NCI-H2029 (cell line): ENCODE results near the gene THOC5.
A peak's percentile ranks its signal among the peaks of the same experiment; 100 is the strongest.
"Not testable (repeated sequence)": the region's sequence is repeated elsewhere in the genome, so short reads cannot be mapped to it uniquely, and the experiment has no call there.

Source experiments
- DNase-seq: peaks from one replicate; lab custom pipeline; 2025; lab: John Stamatoyannopoulos, UW

Gene THOC5

DNA sequence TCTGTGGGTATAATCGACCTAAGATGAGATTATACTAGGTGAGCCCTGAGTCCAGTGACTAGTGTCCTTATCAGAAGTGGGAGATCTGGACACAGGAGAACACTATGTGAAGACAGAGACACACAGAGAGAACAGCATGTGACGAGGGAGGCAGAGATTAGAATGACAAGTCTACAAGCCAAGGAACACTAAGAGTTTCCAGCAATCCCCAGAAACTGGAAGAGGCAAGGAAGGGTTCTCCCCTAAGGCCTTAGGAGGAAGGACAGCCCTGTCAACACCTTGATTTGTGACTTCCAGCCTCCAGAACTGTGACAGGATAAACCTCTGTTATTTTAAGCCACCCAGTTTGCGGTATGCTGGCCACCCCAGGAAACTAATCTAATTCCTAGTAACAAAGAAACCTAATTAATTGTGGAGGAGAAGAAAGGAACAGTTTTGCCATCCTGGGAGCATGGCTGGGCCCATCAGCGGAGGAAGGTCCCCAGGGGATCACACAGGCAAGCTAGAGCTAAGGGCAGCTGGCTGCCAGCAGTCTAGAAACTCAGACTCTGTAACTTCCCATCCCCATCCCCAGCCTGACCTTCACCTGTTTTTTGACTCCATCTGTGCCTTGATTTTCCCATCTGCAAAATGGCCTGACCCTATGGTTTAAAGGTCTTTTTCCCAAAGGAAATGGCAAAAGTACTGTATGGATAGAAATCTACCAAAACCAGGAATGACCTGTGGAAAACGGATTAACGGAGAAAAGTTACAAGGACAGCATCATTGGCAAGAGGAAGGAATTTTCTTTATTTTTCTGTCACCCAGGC lies 10.3 kb upstream of the THOC5 start:
- no peak for DNase-seq

DNA sequence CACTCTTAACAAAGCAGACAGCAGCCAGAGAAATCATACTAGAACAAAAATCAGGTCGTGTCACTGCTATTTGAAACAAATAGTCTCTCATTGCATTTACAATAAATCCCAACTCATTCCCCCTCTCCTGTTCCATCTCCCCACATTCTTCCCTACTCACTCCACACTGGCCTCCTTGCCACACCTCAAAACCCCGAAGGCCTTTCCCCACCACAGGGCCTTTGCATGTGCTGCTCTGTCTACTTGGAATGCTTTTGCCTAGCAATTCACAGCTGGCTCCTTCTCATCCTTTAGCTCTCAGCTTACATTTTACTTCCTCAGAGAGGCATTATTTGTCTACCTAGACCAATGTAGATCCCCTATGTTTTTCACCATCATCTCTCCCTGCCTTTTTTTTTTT lies 6.3 kb upstream of the THOC5 start:
- DNase-seq, result no peak

DNA sequence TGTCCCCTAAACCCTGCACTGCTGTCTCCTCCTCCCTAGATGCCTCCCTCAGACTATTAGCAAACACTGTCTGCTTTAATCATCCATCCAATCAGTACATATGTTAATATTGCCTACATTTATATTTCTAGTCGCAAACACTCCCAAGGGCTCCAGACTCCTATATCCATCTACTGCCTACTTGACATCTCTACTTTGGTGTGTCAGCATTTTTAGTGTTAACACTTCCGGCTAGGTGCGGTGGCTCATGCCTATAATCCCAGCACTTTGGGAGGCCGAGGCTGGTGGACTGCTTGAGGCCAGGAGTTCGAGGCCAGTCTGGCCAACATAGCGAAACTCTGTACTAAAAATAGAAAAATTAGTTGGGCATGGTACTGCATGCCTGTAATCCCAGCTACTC lies 5.5 kb upstream of the THOC5 start:
- no peak for DNase-seq

DNA sequence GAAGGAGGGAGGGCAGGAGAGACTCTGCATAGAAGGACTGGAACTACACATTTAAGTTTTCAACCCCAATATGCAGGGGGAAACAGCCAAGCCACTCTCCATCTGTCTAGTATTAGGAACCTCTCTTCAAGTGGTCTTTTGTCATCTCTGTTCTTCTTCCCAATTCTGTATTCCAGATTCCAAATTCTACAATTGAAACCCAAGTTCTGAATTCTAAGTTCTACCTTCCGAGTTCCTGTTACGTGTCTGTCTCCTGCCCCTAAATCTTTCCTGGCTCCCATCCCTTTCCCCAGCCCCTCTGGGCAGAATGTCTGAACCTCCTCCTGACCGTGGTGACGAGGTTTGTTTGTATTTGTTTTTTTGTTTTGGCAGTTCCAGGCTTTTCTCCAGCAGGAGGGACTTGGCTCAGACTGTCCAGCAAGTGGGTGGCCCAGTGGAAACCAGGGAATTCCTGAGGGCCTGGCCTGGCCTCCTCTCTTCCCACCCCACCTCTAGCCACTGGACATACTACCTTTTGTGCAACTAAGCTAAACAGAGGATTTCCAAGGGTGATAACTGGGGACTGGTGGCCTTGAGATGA lies 1.6 kb upstream of the THOC5 start:
- DNase-seq, result no peak

DNA sequence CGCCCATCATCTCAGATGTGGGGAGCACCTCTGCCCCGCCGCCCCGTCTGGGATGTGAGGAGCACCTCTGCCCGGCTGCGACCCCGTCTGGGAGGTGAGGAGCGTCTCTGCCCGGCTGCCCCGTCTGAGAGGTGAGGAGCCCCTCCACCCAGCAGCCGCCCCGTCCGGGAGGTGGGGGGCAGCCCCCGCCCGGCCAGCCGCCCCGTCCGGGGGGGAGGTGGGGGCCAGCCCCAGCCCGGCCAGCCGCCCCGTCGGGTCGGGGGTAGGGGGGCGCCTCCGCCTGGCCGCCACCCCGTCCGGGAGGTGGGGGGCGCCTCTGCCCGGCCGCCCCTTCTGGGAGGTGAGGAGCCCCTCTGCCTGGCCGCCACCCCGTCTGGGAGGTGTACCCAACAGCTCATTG lies 1.2 kb downstream of the THOC5 start:
- not testable (repeated sequence) for DNase-seq

DNA sequence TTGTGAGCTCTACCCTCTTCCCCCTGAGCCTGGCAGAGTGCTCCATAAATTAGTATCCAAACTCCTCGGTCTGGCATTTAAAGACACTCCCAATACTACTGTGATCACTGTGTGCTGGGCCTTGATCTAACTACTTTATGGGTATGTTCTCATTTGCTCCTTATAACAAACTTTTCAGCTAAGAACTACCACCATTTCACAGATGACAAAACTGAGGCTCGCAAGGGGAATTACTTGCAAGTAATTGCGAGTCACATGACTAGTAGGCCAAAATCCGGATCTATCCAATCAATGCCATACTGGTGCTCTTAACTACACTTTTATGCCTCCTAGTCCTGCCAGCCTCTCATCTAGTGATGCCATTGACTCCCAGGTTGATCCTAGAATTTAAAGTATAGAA lies 3.6 kb downstream of the THOC5 start:
- DNase-seq, result no peak

DNA sequence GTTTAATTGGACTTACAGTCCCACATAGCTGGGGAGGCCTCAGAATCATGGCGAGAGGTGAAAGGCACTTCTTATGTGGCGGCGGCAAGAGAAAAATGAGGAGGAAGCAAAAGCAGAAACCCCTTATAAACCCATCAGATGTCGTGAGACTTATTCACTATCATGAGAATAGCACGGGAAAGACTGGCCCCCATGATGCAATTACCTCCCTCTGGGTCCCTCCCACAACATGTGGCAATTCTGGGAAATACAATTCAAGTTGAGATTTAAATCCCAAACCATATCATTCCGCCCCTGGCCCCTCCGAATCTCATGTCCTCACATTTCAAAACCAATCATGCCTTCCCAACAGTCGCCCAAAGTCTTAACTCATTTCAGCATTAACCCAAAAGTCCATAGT lies 8.5 kb downstream of the THOC5 start:
- not testable (repeated sequence) for DNase-seq

DNA sequence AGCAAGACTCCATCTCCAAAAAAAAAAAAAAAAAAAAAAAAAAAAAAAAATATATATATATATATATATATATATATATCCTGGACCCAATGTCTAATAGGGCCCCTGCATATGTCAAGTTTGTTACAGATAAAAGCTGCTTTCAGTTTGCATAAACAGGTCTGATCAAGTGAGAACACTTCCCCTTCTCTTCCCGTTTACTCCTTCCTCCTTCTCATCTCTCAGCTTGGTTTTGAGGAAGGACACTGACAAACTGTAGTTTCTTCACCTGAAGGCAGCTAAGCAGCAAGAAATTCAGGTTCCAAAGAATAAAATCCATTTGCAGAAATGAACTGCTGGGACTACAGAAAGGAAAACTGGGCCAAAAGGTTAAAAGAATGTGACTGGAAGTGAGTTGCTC lies 11.7 kb downstream of the THOC5 start:
- DNase-seq, result no peak

DNA sequence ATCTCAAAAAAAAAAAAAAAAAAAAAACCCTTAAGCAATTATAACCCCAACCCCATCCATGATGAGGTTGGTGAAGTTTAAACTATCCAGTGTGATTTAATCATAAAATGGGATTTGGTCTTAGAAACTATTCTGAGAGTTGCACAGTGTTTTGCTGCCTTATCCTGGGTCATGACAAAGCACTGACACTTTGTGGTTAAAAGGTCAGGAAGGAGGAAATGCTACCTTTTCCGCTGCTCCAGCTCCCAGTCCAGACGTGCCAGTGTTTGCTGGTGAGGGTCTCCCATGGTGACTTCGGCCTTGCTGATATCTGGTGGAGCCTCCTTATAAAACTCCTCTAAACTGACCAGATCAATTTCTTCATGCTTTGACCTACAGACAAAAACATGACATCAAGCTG lies 14.5 kb downstream of the THOC5 start:
- no peak for DNase-seq

DNA sequence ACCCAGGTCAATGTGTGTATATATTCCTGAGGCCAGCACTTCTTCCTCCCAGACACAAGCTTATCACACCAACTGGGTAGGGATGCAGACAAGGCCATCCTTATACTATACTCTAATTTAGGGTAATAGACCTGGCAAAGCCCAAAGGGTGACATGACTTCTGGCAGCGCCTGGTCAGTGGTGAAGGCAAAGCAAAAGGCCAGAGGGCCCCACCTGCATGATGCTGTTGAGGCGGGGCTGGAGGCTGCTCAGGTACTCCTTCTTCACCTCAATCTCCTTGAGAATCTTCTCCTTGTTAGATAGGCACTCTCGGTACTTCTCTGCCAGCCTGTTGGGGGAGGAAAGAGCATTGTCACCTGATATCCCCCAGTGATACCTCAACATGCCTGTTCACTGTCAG lies 17.1 kb downstream of the THOC5 start:
- DNase-seq, result no peak

DNA sequence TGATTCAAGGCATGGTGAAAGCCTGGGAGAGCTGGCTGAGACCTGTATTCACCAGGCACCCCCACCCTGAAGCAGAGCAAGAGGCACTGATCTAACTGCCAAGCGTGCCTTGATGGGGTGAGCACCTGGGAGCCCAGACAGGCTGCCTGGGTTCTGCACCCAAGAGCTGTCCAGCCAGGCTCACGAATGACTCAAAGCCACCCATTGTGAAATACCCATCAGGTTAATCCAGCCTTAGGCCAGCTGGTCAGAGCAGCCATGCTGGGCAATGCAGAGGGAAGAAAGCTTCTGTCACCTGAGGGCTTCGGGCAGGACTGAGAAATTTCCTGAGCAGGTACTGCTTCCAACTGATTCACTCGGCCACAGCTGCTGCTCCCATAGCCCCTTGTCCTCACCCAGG lies 22.1 kb downstream of the THOC5 start:
- no peak for DNase-seq

DNA sequence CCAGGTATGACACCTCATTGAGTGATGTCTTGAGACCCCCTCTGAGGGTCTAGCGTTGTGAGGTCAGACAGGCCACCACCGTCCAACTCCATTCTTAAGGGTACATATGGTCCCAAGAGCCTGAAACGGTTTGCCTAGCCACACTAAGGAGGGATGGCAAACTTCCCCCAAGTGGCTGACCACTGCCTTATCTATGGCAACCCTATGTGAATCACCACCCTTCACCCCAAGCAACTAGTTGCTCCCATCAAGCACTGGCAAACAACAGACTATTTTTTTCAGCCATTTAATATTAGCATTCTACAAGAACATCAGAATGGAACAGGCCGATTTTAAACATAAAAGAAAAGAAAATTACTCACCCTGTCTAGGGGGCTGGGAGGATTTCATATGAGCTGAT lies 22.8 kb downstream of the THOC5 start:
- DNase-seq, result no peak

DNA sequence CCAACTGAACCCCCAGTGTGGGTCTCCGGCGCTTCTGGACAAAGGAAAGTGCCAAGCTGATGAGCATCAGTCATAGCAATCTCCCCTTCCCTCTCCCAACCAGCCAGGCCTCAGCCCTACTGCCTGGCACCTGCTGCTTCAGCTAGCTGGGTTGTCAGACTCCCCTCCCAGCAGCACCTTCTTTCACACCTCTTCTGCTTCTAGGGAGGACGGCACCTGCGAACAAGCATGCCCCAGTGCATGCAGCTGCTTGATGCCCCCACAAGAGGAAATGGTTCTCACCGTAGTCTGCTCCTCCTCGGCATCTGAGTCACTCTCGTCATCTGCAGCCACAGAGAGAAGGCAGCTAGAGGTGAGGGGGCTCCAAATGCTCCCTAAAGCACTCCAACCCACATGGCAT lies 25.4 kb downstream of the THOC5 start:
- no peak for DNase-seq

DNA sequence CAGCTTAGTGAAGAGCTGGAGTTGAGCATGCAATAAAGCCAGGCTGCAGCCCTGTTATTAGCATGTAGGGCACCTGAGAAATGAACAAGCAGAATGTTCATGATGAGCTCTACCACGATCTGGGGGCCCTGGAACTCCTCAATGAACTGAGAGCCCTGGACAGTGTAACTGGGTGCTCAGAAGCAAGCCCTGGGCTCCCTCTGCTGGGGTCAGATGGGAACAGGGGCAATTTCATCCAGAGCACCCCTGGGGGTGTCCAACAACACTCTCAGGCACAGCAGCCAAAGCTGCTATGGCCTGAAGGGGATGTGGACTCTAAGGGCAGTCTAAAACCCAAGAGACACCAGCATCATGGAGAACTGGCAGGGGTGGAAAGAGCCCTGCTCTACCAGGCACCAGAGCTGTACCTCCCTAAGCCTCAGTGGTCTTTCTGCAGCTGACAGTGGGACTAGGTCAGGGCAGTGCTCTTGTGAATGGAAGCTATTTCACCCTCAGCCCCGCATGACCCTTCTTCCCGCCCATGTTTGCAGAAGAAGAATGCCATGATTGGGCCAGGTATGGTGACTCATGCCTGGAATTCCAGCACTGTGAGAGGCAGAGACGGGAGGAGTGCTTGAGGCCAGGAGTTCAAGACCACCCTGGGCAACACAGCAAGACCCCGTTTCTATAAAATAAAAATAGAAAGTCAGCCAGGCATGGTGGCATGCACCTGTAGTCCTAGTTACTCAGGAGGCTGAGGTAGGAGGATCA lies 28.9 kb downstream of the THOC5 start:
- DNase-seq, result no peak

DNA sequence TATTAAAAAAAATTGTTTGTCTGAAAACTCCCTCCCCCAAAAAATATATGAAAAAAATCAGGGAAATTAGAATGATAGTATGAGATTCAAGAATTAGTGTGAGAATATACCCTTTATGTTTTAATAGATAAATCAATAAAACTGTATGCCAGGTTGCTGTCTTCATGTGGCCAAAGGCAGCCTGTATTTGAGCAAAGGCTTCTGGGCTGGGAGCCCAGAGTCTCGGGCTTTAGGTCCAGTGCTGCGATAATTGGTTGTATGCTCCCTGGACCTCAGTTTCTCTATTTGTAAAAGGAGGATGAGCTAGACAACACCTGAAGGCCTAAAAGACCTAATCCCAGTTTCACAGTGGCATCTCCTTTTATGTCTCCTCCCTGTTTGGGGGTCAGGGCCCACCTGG lies 29.8 kb downstream of the THOC5 start:
- no peak for DNase-seq

DNA sequence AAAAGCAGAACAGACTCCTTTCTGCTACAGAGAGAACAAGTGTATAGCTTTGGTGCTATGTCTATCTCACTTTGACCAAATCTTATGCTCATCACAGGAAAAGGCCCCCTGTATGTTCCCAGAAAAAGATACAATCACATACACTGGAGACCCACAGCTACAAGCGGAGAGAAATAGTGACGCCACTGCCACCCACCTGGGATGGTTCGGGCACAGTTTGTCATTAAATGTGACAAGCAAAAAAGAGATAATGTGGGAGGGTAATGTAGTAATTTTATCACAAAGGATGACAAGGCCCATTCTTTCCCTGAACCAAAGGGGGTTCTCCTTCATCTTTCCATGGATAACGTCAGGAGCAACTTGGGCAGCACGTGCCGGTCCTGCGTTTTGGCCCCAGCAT lies 32.0 kb downstream of the THOC5 start:
- DNase-seq, result no peak

DNA sequence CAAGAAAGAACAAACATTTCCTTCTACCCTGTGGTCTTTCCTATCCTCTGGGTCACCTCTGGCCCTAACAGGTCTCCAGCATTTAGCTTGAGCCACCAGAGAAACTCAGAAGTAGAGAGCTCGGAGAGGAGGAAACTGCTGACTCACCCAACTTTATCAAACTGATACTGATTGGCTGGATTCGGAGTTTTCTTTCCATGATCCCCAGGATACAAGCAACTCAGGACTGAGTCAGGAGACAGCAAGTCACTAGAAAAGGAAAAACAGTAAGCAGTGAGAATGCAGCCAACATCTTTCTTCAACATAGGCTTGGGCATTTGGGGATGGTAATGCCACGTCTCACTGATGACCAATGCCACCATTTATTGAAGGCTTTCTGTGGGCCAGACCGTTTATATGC lies 32.7 kb downstream of the THOC5 start:
- no peak for DNase-seq

DNA sequence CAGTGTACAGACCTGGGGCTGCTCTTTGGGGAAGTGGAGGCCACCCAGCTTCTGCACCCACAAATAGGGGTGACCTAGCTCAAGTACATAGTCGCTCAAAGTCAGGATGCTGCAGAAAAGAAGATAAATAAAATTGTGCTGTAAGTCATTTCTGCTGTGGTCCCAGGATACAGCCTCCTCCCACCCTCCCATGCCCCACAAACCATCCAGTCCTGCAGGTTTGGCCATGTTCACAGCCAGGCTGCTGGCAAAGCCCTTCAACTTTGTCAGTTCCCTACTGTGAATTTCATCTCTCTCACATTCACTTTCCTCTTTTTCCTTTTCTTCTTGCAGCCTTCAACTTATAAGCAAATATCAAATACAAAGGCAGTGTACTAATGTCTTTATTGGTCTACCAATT lies 33.6 kb downstream of the THOC5 start:
- no peak for DNase-seq

DNA sequence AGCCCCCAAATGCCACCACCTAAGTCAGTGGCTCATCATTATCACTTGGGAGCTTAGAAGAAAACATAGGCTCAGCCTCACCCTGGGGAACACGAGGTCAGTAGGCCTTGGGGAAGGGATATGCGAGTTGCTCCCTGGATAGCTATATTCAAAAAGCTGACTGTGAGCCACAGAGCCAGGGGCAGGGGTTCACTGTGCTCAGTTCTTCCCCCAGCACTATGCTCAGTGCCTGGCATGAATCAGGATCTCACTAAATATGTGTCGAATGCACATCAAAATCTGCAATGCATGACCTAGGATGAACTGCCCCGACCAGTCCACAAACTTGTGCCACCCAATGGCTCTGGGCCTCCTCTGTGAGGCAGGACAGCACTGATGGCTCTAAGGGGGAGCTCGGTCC lies 35.1 kb downstream of the THOC5 start:
- no peak for DNase-seq

DNA sequence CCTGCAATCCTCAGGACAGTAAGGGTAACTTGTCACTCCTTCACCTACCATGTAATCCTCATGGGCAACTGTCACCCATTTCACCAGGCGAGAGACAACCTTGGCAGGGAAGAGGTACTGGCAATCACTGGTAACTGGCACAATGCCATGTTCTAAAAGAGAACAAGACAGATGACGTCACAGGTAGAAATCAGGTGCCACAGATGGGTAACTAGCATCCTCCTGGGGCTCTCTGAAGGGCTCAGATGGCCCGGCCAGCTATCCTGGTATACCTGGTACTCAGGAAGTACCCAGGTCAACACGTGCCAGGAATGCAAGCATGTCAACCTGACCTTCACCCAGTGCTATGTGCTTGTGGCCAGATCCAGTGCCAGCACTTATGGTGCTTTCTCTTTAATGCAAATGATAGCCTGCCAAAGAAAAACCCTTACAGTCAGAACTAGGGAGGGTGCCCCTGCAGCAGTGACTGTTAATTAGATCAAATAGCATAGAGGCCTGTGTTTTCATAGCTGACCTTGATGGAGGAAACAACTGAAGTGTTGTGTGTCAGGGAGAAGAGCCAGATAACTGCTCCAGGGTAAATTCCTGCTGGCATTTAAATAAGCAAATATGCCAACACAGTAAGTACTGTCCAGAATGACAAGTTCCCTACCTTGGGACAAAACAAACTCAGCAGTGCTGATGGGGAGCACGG lies 36.2 kb downstream of the THOC5 start:
- peak; percentile 92 for DNase-seq

DNA sequence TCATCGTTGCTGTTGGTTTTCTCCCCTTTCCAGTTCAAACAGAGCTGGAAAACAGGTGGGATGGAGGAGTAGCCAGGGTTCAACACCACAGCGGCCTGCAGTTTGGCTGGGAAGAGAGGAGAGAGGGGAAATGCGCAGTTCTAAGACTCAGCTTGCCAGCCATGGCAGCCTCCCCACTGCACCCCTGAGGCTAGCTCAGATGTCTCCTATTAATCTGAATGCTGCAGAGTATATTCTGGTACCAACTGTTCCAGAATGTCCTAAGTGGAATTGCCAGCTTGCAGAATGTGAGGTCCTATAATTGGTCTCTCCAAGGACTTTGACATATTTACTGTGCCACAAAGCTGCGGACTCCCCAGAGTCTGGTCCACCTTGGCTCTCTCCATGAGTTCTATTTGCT lies 41.5 kb downstream of the THOC5 start:
- no peak for DNase-seq

DNA sequence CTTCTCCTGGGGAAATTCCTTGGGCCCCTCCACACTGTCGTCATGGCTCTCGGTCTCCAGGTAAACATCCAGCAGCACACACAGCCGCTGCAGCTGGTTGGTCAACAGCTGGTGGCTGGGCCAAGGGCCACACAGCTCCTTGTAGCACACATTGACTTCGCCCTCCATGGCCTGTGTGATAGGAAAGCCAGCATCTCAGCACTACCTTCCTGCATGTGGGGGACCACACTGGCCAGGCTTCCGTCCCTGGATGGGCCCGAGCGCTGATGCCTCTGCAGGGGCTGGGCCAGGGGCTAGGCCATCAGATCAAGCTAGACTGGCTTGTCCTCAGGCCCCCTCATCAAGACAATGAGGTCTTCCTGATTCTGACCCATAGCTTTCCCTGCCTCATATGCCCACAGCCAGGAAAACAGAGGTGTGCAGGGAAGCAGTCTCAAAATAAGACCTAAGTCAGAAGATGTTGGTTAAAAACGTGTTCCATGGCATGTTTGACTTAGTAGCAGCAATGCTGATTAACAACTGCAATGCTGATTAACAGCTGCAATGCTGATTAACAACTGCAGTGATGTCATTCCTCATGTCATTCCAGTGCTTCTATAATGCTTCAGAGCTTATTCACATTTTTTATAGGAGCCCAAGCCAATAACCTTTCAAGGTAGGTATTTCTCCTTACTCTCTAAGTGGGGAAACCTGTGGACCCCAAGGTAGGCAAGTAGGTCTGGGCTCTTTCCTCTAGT lies 42.3 kb downstream of the THOC5 start:
- DNase-seq, result no peak
